ENCODE data around the gene SMTNL1.

GRCh38 chr11:57491371-57492061, 45.9 kb upstream of the SMTNL1 start:
- TF ChIP-seq POLR2A (IDR thresholded peaks at IDR 0.05) (no peak), CTCF (IDR thresholded peaks at IDR 0.05) (peak in 3 of 4 experiments; percentile 24 to 42 (median 34)), POLR2AphosphoS5 (IDR thresholded peaks at IDR 0.05) (no peak)
